ENCODE data around the gene LRRC8A.
"Not testable (repeated sequence)": the region's sequence is repeated elsewhere in the genome, so short reads cannot be mapped to it uniquely, and the experiment has no call there.

GRCh38 chr9:128851779-128852600 lies 29.9 kb upstream of the LRRC8A start:
- TF ChIP-seq, protein P1, sequence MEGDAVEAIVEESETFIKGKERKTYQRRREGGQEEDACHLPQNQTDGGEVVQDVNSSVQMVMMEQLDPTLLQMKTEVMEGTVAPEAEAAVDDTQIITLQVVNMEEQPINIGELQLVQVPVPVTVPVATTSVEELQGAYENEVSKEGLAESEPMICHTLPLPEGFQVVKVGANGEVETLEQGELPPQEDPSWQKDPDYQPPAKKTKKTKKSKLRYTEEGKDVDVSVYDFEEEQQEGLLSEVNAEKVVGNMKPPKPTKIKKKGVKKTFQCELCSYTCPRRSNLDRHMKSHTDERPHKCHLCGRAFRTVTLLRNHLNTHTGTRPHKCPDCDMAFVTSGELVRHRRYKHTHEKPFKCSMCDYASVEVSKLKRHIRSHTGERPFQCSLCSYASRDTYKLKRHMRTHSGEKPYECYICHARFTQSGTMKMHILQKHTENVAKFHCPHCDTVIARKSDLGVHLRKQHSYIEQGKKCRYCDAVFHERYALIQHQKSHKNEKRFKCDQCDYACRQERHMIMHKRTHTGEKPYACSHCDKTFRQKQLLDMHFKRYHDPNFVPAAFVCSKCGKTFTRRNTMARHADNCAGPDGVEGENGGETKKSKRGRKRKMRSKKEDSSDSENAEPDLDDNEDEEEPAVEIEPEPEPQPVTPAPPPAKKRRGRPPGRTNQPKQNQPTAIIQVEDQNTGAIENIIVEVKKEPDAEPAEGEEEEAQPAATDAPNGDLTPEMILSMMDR (IDR thresholded peaks at IDR 0.05): peak; percentile 66
- TF ChIP-seq POLR2AphosphoS5 (IDR thresholded peaks at IDR 0.05; ENCODE audit: low read depth, low read length): not testable (repeated sequence)
